Esophagus squamous epithelium (tissue), 5 donors: ENCODE measurements around the gene GBF1. TPM values are rescaled to one million over a fixed set of nuclear protein-coding genes. Genes with fewer than 3 reads are reported as not detected.

Experiments used
- DNase-seq: peaks from one replicate; lab custom pipeline; 2025; lab: John Stamatoyannopoulos, UW
- H3K27ac ChIP-seq, 4 donors: fragments of 200-600 bp; sonication (generic); one replicate each; pipeline ENCODE4 v1.5.1; 2016 to 2019; ENCODE audit warnings: mild to moderate bottlenecking in 1 of 4
- H3K27me3 ChIP-seq, 4 donors: fragments of 200-600 bp; sonication (generic); 1 replicate in 3 of 4; 2 replicates in 1 of 4; pipeline versions ENCODE4 v1.5.1 to v1.6.0; 2017 to 2021; ENCODE audit warnings: antibody characterized with exemption in 1 of 4
- H3K36me3 ChIP-seq, 3 donors: fragments of 200-600 bp; sonication (generic); one replicate each; pipeline ENCODE4 v1.5.1; 2016 to 2019
- H3K4me1 ChIP-seq, 3 donors: fragments of 200-600 bp; sonication (generic); one replicate each; pipeline ENCODE4 v1.5.1; 2017 to 2019
- H3K4me3 ChIP-seq, 4 donors: fragments of 200-600 bp; sonication (generic); 1 replicate in 3 of 4; 2 replicates in 1 of 4; pipeline ENCODE4 v1.5.1; 2016 to 2019; ENCODE audit warnings: mild to moderate bottlenecking in 2 of 4, moderate library complexity in 1 of 4
- H3K9me3 ChIP-seq, 3 donors: fragments of 200-600 bp; sonication (generic); one replicate each; pipeline ENCODE4 v1.5.1; 2016 to 2019
- CTCF ChIP-seq, 6 experiments: fragments of 450-650 bp in 4 of 6; fragments of 200-600 bp in 2 of 6; sonication (generic) in 2 of 6; IDR thresholded peaks; one replicate each; pipeline ENCODE4 v1.5.1; 2016 to 2019; ENCODE audit warnings: antibody characterized with exemption in 6 of 6, mild to moderate bottlenecking in 4 of 6, moderate library complexity in 4 of 6
- POLR2A ChIP-seq, 4 donors: fragments of 450-650 bp; IDR thresholded peaks; one replicate each; pipeline ENCODE4 v1.6.1; 2017; ENCODE audit warnings: antibody characterized with exemption in 4 of 4, mild to moderate bottlenecking in 4 of 4, moderate library complexity in 3 of 4
- WGBS, 2 donors: methylation state at CpG; one replicate each; pipeline ENCODE4 v1.1.5; 2018; 5-methylcytosine and 5-hydroxymethylcytosine counted together
- intact Hi-C: fragments of 100-400 bp; cut with DNase I; formaldehyde crosslinking; loops from one replicate; pipeline ENCODE4 v1.15.0; 2022
- total RNA-seq, 4 donors: library from RNA; depleted of rRNA; stranded (reverse); fragments of >200 nt; gene quantifications; one replicate each; pipeline ENCODE4 v1.1.0, GENCODE V29; 2016
- donor health status: DM: yes; HTN: yes; CAD: no.

GBF1 gene
- total RNA-seq, 4 donors from 2014 or later = 22.5 to 39.0 (median 28.6) TPM

GRCh38 chr10:102316421-102316820 lies 71.1 kb downstream of the GBF1 start:
- Histone ChIP-seq H3K9me3 (no peaks in the 10 kb centered on the region), H3K27ac (no peak overlapping the region), H3K4me1 (peaks cover 0 to 29% (median 22%) of the 10 kb centered on the region in 3 donors), H3K27me3 (no peaks in the 10 kb centered on the region), H3K4me3 (no peak overlapping the region), H3K36me3 (peaks cover 0 to 1% (median 0%) of the 10 kb centered on the region in 3 donors)
- 68 to 79% methylated on average over 1 of the region's 1 CpG for WGBS, 2 donors
- TF ChIP-seq POLR2A (IDR thresholded peaks at IDR 0.05) = no peak
- no peak for TF ChIP-seq CTCF (IDR thresholded peaks at IDR 0.05)
- intact Hi-C loops = no loop called here
- no peak for DNase-seq

GRCh38 chr10:102322914-102323313 lies 77.6 kb downstream of the GBF1 start:
- no peak overlapping the region for H3K4me3 ChIP-seq
- no peak for DNase-seq
- H3K27me3 ChIP-seq = no peaks in the 10 kb centered on the region
- no peak for TF ChIP-seq CTCF (IDR thresholded peaks at IDR 0.05)
- TF ChIP-seq POLR2A (IDR thresholded peaks at IDR 0.05) = no peak
- 68 to 74% methylated on average over 2 of the region's 2 CpGs for WGBS, 2 donors
- no peak overlapping the region for H3K27ac ChIP-seq
- H3K9me3 ChIP-seq = no peaks in the 10 kb centered on the region
- H3K36me3 ChIP-seq = peaks cover 0 to 11% (median 0%) of the 10 kb centered on the region in 3 donors
- no peaks in the 10 kb centered on the region for H3K4me1 ChIP-seq
- intact Hi-C loops = no loop called here

- Histone ChIP-seq H3K27me3 (no peaks in the 10 kb centered on the region), H3K4me1 (no peaks in the 10 kb centered on the region), H3K27ac (no peak overlapping the region), H3K9me3 (no peaks in the 10 kb centered on the region), H3K36me3 (peaks cover 0 to 11% (median 0%) of the 10 kb centered on the region in 3 donors), H3K4me3 (no peak overlapping the region)
- intact Hi-C loops = no loop called here
- no peak for DNase-seq
- 39 to 50% methylated on average over 3 of the region's 3 CpGs for WGBS, 2 donors
- TF ChIP-seq CTCF (IDR thresholded peaks at IDR 0.05) = no peak
- no peak for TF ChIP-seq POLR2A (IDR thresholded peaks at IDR 0.05)
These were observed 78.7 kb downstream of the GBF1 start for GRCh38 chr10:102324061-102324460.

GRCh38 chr10:102326031-102326430 lies 80.7 kb downstream of the GBF1 start:
- Histone ChIP-seq H3K36me3 (peaks cover 0 to 11% (median 0%) of the 10 kb centered on the region in 3 donors), H3K27ac (no peak overlapping the region), H3K27me3 (no peaks in the 10 kb centered on the region), H3K4me1 (no peaks in the 10 kb centered on the region), H3K9me3 (no peaks in the 10 kb centered on the region), H3K4me3 (no peak overlapping the region)
- 74 to 78% methylated on average over 4 of the region's 4 CpGs for WGBS, 2 donors
- no peak for TF ChIP-seq CTCF (IDR thresholded peaks at IDR 0.05)
- TF ChIP-seq POLR2A (IDR thresholded peaks at IDR 0.05) = no peak
- intact Hi-C loops = no loop called here
- DNase-seq = no peak

GRCh38 chr10:102327002-102327401 lies 81.7 kb downstream of the GBF1 start:
- WGBS, 2 donors = 76 to 77% methylated on average over 5 of the region's 5 CpGs

More at GRCh38 chr10:102327002-102327401, 81.7 kb downstream of the GBF1 start:
- Histone ChIP-seq H3K27me3 (no peaks in the 10 kb centered on the region), H3K4me3 (no peak overlapping the region), H3K9me3 (no peaks in the 10 kb centered on the region), H3K36me3 (peaks cover 0 to 4% (median 0%) of the 10 kb centered on the region in 3 donors), H3K4me1 (no peaks in the 10 kb centered on the region), H3K27ac (no peak overlapping the region)
- no peak for TF ChIP-seq CTCF (IDR thresholded peaks at IDR 0.05)
- no peak for TF ChIP-seq POLR2A (IDR thresholded peaks at IDR 0.05)
- DNase-seq = no peak
- intact Hi-C loops = no loop called here
